ENCODE data around the gene OR9Q1.

OR9Q1 gene

DNA sequence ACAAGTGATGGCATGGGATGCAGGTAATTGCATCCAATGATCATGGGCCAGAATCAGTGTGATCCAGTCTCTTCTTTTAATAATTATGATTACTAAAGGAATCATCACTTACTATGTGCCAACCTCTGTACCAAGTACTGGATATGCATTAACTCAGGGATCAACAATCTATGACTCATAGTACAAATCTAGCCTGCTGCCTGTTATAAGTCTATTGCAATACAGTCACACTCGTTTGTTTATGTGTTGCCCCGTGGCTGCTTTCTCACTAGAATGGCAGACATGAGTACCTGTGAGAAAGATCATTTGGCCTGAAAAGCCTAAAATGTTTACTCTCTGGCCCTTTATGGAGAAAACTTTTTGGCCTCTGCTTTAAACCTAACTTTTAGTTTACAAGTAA, 52.1 kb downstream of the OR9Q1 start:
- H3K27me3 ChIP-seq (ENCODE audit: control insufficient read depth, insufficient read depth, low read length) = no peaks in the 10 kb centered on the region
- H3K4me1 ChIP-seq (ENCODE audit: control insufficient read depth, insufficient read depth, low read length) = no peaks in the 10 kb centered on the region
- H3K4me3 ChIP-seq (ENCODE audit: low read length) = no peak overlapping the region
- no peaks in the 10 kb centered on the region for H3K9me3 ChIP-seq (ENCODE audit: control insufficient read depth, low read length)
- H3K9ac ChIP-seq (ENCODE audit: low read length) = no peak overlapping the region
- H3K36me3 ChIP-seq (ENCODE audit: control insufficient read depth, insufficient read depth, low read length) = no peaks in the 10 kb centered on the region

DNA sequence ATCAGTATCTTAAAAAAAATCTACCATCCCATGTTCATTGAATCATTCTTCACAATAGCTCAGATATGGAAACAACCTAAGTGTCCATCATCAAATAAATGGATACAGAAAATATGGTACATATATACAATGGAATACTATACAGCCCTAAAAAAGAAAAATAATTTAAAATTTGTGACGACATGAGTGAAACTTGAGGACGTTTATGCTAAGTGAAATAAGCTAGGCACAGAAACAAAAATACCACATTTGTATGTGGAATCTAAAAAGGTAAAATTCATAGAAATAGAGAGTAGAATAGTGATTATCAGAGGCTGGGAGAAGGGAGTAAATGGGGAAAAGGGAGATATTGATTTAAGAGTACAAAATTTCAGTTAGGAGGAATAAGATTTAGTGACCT, 62.8 kb downstream of the OR9Q1 start:
- H3K36me3 ChIP-seq (ENCODE audit: control insufficient read depth, insufficient read depth, low read length) = no peaks in the 10 kb centered on the region

DNA sequence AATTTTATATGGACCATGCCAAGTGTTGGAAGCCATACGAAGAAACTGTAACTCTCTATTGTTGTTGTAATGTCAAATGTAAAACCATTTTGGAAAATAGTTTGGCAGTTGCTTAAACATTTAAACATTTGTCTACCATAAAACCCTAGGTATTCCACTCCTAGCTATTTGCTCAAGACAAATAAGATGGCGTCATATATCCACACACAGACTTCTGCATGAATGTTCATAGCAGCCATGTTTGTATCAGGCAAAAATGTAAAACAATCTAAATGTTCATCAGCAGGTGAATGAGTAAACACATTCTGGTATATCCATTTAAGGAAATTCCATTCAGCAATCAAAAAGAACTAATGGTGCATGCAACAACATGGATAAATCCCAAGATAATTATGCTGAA, 73.8 kb downstream of the OR9Q1 start:
- Histone ChIP-seq H3K4me3 (ENCODE audit: low read length) (no peak overlapping the region), H3K36me3 (ENCODE audit: control insufficient read depth, insufficient read depth, low read length) (no peaks in the 10 kb centered on the region), H3K27me3 (ENCODE audit: control insufficient read depth, insufficient read depth, low read length) (no peaks in the 10 kb centered on the region), H3K4me1 (ENCODE audit: control insufficient read depth, insufficient read depth, low read length) (no peaks in the 10 kb centered on the region), H3K9ac (ENCODE audit: low read length) (no peak overlapping the region), H3K9me3 (ENCODE audit: control insufficient read depth, low read length) (no peaks in the 10 kb centered on the region)

More for the DNA sequence above, 62.8 kb downstream of the OR9Q1 start:
- no peaks in the 10 kb centered on the region for H3K9me3 ChIP-seq (ENCODE audit: control insufficient read depth, low read length)
- H3K9ac ChIP-seq (ENCODE audit: low read length) = no peak overlapping the region
- no peaks in the 10 kb centered on the region for H3K27me3 ChIP-seq (ENCODE audit: control insufficient read depth, insufficient read depth, low read length)
- H3K4me1 ChIP-seq (ENCODE audit: control insufficient read depth, insufficient read depth, low read length) = no peaks in the 10 kb centered on the region
- H3K4me3 ChIP-seq (ENCODE audit: low read length) = no peak overlapping the region

DNA sequence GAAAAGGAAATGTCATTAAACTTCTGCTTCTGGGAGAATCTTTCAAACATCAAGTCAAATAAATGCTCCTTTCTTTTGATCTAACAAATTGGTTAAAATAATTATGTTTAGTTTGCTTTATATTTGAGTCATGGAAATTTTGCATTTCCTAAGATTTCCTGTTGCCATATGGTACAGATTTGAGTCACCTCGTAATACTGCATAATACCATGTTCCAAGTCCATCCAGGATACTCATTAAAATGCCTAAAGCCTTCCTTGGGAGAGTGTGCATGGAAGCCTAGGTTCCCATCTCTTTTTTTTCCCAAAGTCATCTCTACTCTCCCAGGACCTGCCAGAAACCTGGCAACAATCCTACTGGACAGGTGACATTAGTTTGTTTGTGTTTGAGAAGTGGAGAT, 97.4 kb downstream of the OR9Q1 start:
- no peak overlapping the region for H3K9ac ChIP-seq (ENCODE audit: low read length)
- no peaks in the 10 kb centered on the region for H3K4me1 ChIP-seq (ENCODE audit: control insufficient read depth, insufficient read depth, low read length)
- no peaks in the 10 kb centered on the region for H3K36me3 ChIP-seq (ENCODE audit: control insufficient read depth, insufficient read depth, low read length)
- H3K4me3 ChIP-seq (ENCODE audit: low read length) = no peak overlapping the region
- H3K9me3 ChIP-seq (ENCODE audit: control insufficient read depth, low read length) = no peaks in the 10 kb centered on the region
- H3K27me3 ChIP-seq (ENCODE audit: control insufficient read depth, insufficient read depth, low read length) = no peaks in the 10 kb centered on the region

DNA sequence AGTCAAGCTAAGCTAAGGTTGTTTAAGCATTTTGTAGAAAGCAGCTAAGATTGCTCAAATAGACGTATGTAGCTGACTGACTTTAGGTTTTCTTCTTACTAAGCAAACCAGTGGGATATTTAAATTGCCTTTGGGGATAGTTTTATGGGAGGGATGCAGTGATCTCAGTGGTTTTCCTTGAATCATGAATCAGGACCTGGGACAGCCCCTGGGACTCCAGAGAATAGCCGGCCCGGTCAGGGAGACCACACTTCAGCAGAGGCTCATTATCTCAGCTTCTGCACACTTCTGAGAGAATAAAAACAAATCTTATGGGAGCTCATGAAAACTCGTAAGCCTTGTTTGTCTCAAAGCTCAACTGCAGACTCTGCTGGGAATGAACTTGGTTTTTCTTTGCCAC, 101.8 kb downstream of the OR9Q1 start, which contains the start of gene OR9I1:
Gene OR9I1, minus strand, starts transcription at position 62 of the 400 bp plus-strand sequence. CDS start 6,086 bp downstream, outside the sequence.
- H3K9me3 ChIP-seq (ENCODE audit: control insufficient read depth, low read length) = no peaks in the 10 kb centered on the region
- H3K9ac ChIP-seq (ENCODE audit: low read length) = no peak within 1 kb of the TSS
- H3K36me3 ChIP-seq (ENCODE audit: control insufficient read depth, insufficient read depth, low read length) = no peaks in the 10 kb centered on the region
- no peak within 1 kb of the TSS for H3K4me3 ChIP-seq (ENCODE audit: low read length)
- H3K4me1 ChIP-seq (ENCODE audit: control insufficient read depth, insufficient read depth, low read length) = no peaks in the 10 kb centered on the region
- H3K27me3 ChIP-seq (ENCODE audit: control insufficient read depth, insufficient read depth, low read length) = no peaks in the 10 kb centered on the region

DNA sequence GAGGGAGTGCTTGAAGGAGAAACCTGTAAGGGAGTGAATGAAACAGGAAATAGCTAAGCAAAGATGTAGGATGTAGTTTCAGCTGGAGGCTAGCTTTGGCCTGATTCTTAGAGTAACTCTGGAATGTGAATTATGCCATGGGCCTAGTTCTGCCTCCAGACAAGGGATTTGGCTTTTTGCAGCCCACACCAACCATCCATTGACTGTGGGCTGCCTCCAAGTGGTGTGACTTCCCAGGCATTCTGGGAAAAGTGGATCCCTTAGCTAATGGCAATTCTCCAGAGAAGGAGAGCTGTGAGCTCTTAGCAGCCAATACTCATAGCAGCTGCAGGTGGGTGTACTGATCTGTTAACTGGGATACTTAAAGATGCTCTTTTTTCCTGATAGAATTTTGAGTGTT, 103.7 kb downstream of the OR9Q1 start:
- Histone ChIP-seq H3K4me3 (ENCODE audit: low read length) (no peak overlapping the region), H3K36me3 (ENCODE audit: control insufficient read depth, insufficient read depth, low read length) (no peaks in the 10 kb centered on the region), H3K9me3 (ENCODE audit: control insufficient read depth, low read length) (no peaks in the 10 kb centered on the region), H3K4me1 (ENCODE audit: control insufficient read depth, insufficient read depth, low read length) (no peaks in the 10 kb centered on the region), H3K9ac (ENCODE audit: low read length) (no peak overlapping the region), H3K27me3 (ENCODE audit: control insufficient read depth, insufficient read depth, low read length) (no peaks in the 10 kb centered on the region)

DNA sequence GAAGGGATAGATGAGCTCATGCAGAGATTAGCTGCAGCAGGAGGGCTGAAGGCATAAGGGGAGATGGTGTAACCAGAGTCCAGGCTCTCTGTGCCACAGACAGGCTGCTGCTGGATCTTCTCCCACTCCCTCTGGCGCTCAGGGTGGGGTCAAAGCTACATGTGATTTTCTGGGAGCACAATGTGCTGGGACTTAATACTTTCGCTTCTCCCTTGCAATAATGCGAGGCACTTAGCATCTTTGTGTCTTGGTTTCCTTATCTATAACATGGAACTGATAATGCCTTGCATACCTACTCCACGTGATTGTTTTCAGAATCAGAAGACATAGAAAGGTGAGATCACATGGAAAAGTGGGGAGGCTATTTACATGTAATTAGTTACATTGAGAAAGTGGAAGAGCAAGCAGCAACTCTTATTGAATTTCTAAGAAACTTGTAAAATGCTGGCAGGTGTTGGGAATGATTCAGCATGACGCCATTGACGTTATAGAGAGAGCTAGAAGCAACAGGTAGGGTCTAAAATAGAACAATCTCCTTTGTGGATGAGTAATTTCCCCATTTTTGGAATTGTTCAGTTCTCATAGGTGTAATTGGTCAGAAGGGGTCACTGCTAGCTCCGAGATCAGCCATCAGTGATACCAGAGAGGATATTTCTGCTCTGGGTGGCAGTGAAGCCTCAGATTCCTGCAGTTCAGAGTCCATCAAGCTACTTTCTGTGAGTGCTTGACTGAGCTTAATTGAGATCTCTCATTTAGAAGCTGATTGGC, 109.8 kb downstream of the OR9Q1 start:
- no peak overlapping the region for H3K4me3 ChIP-seq (ENCODE audit: low read length)
- no peak overlapping the region for H3K9ac ChIP-seq (ENCODE audit: low read length)
- H3K27me3 ChIP-seq (ENCODE audit: control insufficient read depth, insufficient read depth, low read length) = no peaks in the 10 kb centered on the region
- no peaks in the 10 kb centered on the region for H3K4me1 ChIP-seq (ENCODE audit: control insufficient read depth, insufficient read depth, low read length)
- no peaks in the 10 kb centered on the region for H3K36me3 ChIP-seq (ENCODE audit: control insufficient read depth, insufficient read depth, low read length)
- H3K9me3 ChIP-seq (ENCODE audit: control insufficient read depth, low read length) = no peaks in the 10 kb centered on the region

DNA sequence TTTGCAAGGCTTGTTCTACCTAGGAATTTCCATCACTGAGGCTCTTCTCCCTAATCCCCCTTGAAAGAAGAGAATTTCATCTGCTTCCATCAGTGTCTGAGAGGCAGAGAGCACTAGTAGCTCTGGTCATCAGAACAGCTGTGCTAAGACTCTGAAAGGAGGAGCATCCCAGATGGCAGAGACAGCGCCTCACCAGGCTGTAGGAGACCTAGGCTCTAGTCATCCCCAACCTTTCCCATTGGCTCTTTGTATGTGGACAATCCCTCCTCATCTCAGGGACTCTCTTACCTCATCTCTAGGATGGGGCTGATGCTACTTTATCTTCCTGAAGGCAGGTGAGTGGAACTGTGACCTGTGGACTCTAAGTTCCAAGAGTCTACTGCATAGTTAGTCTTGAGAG, 110.5 kb downstream of the OR9Q1 start:
- Histone ChIP-seq H3K9ac (ENCODE audit: low read length) (no peak overlapping the region), H3K36me3 (ENCODE audit: control insufficient read depth, insufficient read depth, low read length) (no peaks in the 10 kb centered on the region), H3K27me3 (ENCODE audit: control insufficient read depth, insufficient read depth, low read length) (no peaks in the 10 kb centered on the region), H3K4me3 (ENCODE audit: low read length) (no peak overlapping the region), H3K9me3 (ENCODE audit: control insufficient read depth, low read length) (no peaks in the 10 kb centered on the region), H3K4me1 (ENCODE audit: control insufficient read depth, insufficient read depth, low read length) (no peaks in the 10 kb centered on the region)

DNA sequence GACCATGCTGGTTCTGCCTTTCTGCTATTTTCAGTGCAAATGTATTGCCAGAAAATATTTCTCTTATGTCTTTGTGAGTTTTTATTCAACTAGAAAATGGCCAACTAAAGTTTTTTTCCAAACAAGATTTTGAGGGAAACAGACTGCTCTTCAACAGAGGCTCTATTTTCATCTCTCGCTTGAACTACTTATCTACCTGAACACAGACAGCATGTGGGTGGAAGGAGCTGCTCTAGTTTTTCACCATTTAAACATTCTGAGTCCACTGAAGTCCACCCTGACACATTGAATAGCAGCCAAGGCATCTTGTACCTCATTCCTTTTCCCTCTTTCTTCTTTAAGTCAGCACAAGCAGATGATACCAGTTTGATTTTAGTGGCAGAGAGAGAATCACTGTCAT, 111.5 kb downstream of the OR9Q1 start:
- H3K4me1 ChIP-seq (ENCODE audit: control insufficient read depth, insufficient read depth, low read length) = no peaks in the 10 kb centered on the region
- no peaks in the 10 kb centered on the region for H3K9me3 ChIP-seq (ENCODE audit: control insufficient read depth, low read length)
- no peak overlapping the region for H3K9ac ChIP-seq (ENCODE audit: low read length)
- no peaks in the 10 kb centered on the region for H3K36me3 ChIP-seq (ENCODE audit: control insufficient read depth, insufficient read depth, low read length)
- H3K4me3 ChIP-seq (ENCODE audit: low read length) = no peak overlapping the region
- H3K27me3 ChIP-seq (ENCODE audit: control insufficient read depth, insufficient read depth, low read length) = no peaks in the 10 kb centered on the region

DNA sequence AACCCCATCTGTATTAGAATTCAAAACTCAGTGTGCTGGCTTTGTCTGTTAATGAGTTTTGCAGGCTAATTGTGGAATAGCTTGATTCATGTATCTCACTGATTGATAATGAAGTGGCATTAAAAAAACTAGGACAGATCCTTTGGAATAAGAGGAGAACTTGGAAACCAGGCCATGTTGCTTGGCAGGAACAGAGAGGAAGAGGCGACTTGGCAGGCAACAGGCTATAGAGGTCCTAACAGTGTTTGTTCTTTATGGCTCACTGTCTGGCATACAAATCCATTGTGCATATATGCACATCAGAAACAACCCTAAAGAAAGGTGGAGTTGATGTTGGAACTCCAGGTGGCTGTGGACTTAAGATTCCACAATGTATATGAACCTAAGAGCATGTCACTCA, 119.1 kb downstream of the OR9Q1 start:
- Histone ChIP-seq H3K9me3 (ENCODE audit: control insufficient read depth, low read length) (no peaks in the 10 kb centered on the region), H3K27me3 (ENCODE audit: control insufficient read depth, insufficient read depth, low read length) (no peaks in the 10 kb centered on the region), H3K4me3 (ENCODE audit: low read length) (no peak overlapping the region), H3K4me1 (ENCODE audit: control insufficient read depth, insufficient read depth, low read length) (no peaks in the 10 kb centered on the region), H3K36me3 (ENCODE audit: control insufficient read depth, insufficient read depth, low read length) (no peaks in the 10 kb centered on the region), H3K9ac (ENCODE audit: low read length) (no peak overlapping the region)

DNA sequence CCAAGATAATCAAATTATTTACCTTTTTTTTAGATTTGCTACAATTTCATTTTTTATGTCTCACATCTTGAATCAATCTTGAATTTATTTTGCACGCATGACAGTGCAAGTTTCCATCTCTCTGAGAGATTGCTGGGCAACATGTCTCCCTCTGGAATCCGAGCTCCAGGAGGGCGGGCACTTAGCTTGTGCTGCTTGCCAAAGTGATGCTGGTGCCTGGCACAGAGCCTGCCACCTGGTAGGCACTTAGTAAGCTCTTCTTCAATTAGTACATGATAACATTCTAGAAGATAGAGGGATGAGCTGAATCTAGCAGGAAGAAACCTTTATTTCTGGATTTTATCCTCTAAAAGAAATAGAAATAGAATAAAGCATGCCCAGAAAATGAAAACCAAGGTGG, 129.1 kb downstream of the OR9Q1 start:
- no peaks in the 10 kb centered on the region for H3K9me3 ChIP-seq (ENCODE audit: control insufficient read depth, low read length)
- no peaks in the 10 kb centered on the region for H3K27me3 ChIP-seq (ENCODE audit: control insufficient read depth, insufficient read depth, low read length)
- no peak overlapping the region for H3K4me3 ChIP-seq (ENCODE audit: low read length)
- no peaks in the 10 kb centered on the region for H3K4me1 ChIP-seq (ENCODE audit: control insufficient read depth, insufficient read depth, low read length)
- no peak overlapping the region for H3K9ac ChIP-seq (ENCODE audit: low read length)
- H3K36me3 ChIP-seq (ENCODE audit: control insufficient read depth, insufficient read depth, low read length) = no peaks in the 10 kb centered on the region

DNA sequence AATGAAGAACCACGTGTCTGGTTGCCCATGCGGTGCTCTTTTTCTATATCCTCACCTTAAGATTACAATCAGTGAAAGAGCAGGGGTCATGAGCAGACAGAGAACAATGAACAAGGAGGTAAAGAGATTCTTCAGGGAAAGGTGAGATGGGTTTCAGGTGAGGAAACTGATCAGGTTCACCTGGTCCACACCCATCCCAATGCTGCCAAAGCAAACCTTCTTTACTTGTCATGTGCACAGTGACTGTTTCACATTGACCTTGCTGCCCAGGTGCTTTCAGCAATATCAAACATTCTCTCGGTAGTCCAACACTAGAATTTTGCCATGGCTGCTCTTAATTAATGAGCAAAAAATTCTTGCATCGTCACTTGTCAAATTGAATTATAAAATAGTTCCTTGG, 140.7 kb downstream of the OR9Q1 start:
- no peaks in the 10 kb centered on the region for H3K36me3 ChIP-seq (ENCODE audit: control insufficient read depth, insufficient read depth, low read length)
- H3K4me1 ChIP-seq (ENCODE audit: control insufficient read depth, insufficient read depth, low read length) = peaks cover 4% of the 10 kb centered on the region

DNA sequence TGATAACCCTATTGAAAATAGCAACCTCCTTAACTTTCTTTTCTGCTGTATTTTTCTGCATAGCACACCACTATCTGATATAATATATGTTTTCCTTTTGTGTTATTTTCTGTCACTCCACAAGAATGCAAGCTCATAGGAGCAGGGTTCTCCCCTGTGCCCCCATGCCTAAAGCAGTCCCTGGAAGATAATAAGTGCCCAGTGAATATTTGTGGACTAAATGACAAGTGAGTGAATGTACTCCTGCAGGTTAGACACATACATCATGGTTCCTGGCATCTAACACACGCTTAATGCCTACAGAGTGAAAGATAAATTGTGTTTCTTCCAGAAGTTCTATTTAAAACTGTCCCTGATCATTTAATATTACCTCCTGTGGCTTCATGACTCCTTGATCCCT, 141.3 kb downstream of the OR9Q1 start:
- Histone ChIP-seq H3K4me1 (ENCODE audit: control insufficient read depth, insufficient read depth, low read length) (peaks cover 4% of the 10 kb centered on the region), H3K36me3 (ENCODE audit: control insufficient read depth, insufficient read depth, low read length) (no peaks in the 10 kb centered on the region), H3K9me3 (ENCODE audit: control insufficient read depth, low read length) (no peaks in the 10 kb centered on the region), H3K9ac (ENCODE audit: low read length) (no peak overlapping the region), H3K4me3 (ENCODE audit: low read length) (no peak overlapping the region), H3K27me3 (ENCODE audit: control insufficient read depth, insufficient read depth, low read length) (no peaks in the 10 kb centered on the region)

More for the DNA sequence above, 140.7 kb downstream of the OR9Q1 start:
- no peaks in the 10 kb centered on the region for H3K27me3 ChIP-seq (ENCODE audit: control insufficient read depth, insufficient read depth, low read length)
- H3K9ac ChIP-seq (ENCODE audit: low read length) = no peak overlapping the region
- H3K4me3 ChIP-seq (ENCODE audit: low read length) = no peak overlapping the region
- H3K9me3 ChIP-seq (ENCODE audit: control insufficient read depth, low read length) = no peaks in the 10 kb centered on the region
